ENCODE measurements around the gene FXYD6.
"Not testable (repeated sequence)": the region's sequence is repeated elsewhere in the genome, so short reads cannot be mapped to it uniquely, and the experiment has no call there.

The FXYD6 gene

DNA sequence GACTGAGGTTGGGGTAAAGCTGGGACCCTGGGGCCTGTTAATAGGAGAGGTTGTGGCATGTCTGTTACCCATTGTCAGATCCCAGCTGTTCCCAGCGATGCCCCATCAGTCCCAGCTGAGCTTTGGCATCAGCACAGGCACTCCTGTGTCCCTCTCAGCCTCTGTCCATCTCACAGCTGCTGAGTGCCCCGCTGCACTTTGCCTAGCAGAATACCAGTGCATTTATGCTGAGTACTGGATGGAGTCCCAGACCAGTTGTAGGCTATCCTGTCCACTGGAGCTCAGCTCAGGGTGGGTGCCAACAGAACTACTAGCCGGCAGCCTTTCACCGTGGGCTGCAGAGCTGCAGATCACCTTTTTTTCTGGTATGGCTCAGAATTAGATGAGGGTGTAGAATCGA lies 9.9 kb downstream of the FXYD6 start:
- Histone ChIP-seq H3K4me1 (ENCODE audit: insufficient read depth, low read length) (peaks cover 34% of the 10 kb centered on the region), H3K9me3 (ENCODE audit: insufficient read depth, low read depth, low read length) (no peaks in the 10 kb centered on the region), H3K27me3 (ENCODE audit: insufficient read depth, low read length) (no peaks in the 10 kb centered on the region), H3K27ac (ENCODE audit: low read depth, low read length) (no peak overlapping the region), H3K36me3 (ENCODE audit: insufficient read depth, low read length) (no peaks in the 10 kb centered on the region), H3K4me3 (ENCODE audit: low read length) (no peak overlapping the region), H3K9ac (ENCODE audit: low read depth, low read length) (no peak overlapping the region)
- 99% methylated on average over 5 of the region's 5 CpGs for WGBS

GRCh38 chr11:117865546-117865945 lies 10.9 kb downstream of the FXYD6 start:
- not testable (repeated sequence) for H3K9me3 ChIP-seq (ENCODE audit: insufficient read depth, low read depth, low read length); H3K36me3 ChIP-seq (ENCODE audit: insufficient read depth, low read length); H3K9ac ChIP-seq (ENCODE audit: low read depth, low read length); H3K27ac ChIP-seq (ENCODE audit: low read depth, low read length); H3K4me3 ChIP-seq (ENCODE audit: low read length); H3K27me3 ChIP-seq (ENCODE audit: insufficient read depth, low read length)
- 94% methylated on average over 13 of the region's 13 CpGs for WGBS
- H3K4me1 ChIP-seq (ENCODE audit: insufficient read depth, low read length), result peaks cover 38% of the 10 kb centered on the region

- Histone ChIP-seq H3K4me1 (ENCODE audit: insufficient read depth, low read length) (peaks cover 16% of the 10 kb centered on the region), H3K9me3 (ENCODE audit: insufficient read depth, low read depth, low read length) (no peaks in the 10 kb centered on the region), H3K27ac (ENCODE audit: low read depth, low read length) (no peak overlapping the region), H3K27me3 (ENCODE audit: insufficient read depth, low read length) (no peaks in the 10 kb centered on the region), H3K4me3 (ENCODE audit: low read length) (no peak overlapping the region), H3K9ac (ENCODE audit: low read depth, low read length) (no peak overlapping the region), H3K36me3 (ENCODE audit: insufficient read depth, low read length) (no peaks in the 10 kb centered on the region)
- WGBS, result 91% methylated on average over 1 of the region's 1 CpG
Measured at GRCh38 chr11:117863383-117863782, 13.1 kb downstream of the FXYD6 start.

GRCh38 chr11:117862753-117863152 lies 13.7 kb downstream of the FXYD6 start:
- peaks cover 13% of the 10 kb centered on the region for H3K4me1 ChIP-seq (ENCODE audit: insufficient read depth, low read length)
- H3K36me3 ChIP-seq (ENCODE audit: insufficient read depth, low read length), result no peaks in the 10 kb centered on the region
- no peaks in the 10 kb centered on the region for H3K9me3 ChIP-seq (ENCODE audit: insufficient read depth, low read depth, low read length)
- no peak overlapping the region for H3K4me3 ChIP-seq (ENCODE audit: low read length)
- no peak overlapping the region for H3K27ac ChIP-seq (ENCODE audit: low read depth, low read length)
- H3K27me3 ChIP-seq (ENCODE audit: insufficient read depth, low read length), result no peaks in the 10 kb centered on the region
- WGBS, result 100% methylated on average over 1 of the region's 1 CpG
- no peak overlapping the region for H3K9ac ChIP-seq (ENCODE audit: low read depth, low read length)

- no peak overlapping the region for H3K27ac ChIP-seq (ENCODE audit: low read depth, low read length)
- WGBS, result 88% methylated on average over 12 of the region's 12 CpGs
- no peaks in the 10 kb centered on the region for H3K27me3 ChIP-seq (ENCODE audit: insufficient read depth, low read length)
- H3K4me1 ChIP-seq (ENCODE audit: insufficient read depth, low read length), result peaks cover 13% of the 10 kb centered on the region
- no peak overlapping the region for H3K9ac ChIP-seq (ENCODE audit: low read depth, low read length)
- H3K9me3 ChIP-seq (ENCODE audit: insufficient read depth, low read depth, low read length), result no peaks in the 10 kb centered on the region
- H3K4me3 ChIP-seq (ENCODE audit: low read length), result no peak overlapping the region
- no peaks in the 10 kb centered on the region for H3K36me3 ChIP-seq (ENCODE audit: insufficient read depth, low read length)
Measured at GRCh38 chr11:117862019-117862725, 14.3 kb downstream of the FXYD6 start.

DNA sequence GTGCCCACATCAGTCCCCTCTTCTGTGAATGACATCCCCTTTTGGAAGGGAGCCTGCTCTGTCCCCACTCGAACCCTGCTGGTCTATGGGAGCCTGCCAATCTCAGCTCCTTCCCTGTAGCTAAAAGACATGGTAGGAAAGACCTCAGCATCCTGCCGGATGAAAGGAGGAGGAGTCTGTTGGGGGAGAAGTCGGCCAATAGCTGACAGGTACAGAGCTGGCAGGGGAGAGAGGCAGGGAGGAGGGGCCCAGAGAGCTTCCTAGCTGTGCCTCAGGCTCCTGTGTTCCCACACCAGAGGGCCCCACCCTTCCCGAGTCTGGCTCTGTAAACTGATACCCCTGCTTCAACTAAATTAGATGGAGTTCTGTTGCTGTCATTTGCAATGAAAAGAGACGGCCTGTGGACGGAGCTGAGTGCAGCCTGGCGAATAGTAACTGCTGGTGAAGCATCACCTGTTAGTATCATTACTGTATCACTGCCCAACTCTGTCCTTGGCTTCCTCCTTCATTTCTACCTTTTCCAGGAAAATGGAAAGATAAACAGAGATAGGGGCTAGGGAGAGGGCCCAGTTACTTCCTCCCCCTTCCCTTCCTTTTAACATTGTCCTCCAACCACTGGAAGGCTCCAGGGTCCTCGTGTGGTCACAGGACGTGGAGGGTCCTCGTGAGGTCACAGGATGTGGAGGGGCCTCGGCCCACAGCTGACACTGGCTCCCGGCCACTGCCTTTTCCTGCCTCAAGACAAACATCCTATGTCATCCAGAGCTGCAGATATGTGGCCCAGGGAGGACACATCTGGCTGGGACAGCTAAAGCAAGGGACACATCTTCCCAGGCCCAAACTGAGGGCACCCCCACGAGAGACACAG lies 15.1 kb downstream of the FXYD6 start:
- no peak overlapping the region for H3K27ac ChIP-seq (ENCODE audit: low read depth, low read length)
- no peak overlapping the region for H3K4me3 ChIP-seq (ENCODE audit: low read length)
- peaks cover 13% of the 10 kb centered on the region for H3K4me1 ChIP-seq (ENCODE audit: insufficient read depth, low read length)
- no peak overlapping the region for H3K9ac ChIP-seq (ENCODE audit: low read depth, low read length)
- no peaks in the 10 kb centered on the region for H3K9me3 ChIP-seq (ENCODE audit: insufficient read depth, low read depth, low read length)
- no peaks in the 10 kb centered on the region for H3K27me3 ChIP-seq (ENCODE audit: insufficient read depth, low read length)
- H3K36me3 ChIP-seq (ENCODE audit: insufficient read depth, low read length), result no peaks in the 10 kb centered on the region
- 37% methylated on average over 13 of the region's 13 CpGs for WGBS

- Histone ChIP-seq H3K9me3 (ENCODE audit: insufficient read depth, low read depth, low read length) (no peaks in the 10 kb centered on the region), H3K27me3 (ENCODE audit: insufficient read depth, low read length) (no peaks in the 10 kb centered on the region), H3K36me3 (ENCODE audit: insufficient read depth, low read length) (no peaks in the 10 kb centered on the region), H3K4me1 (ENCODE audit: insufficient read depth, low read length) (peaks cover 15% of the 10 kb centered on the region), H3K9ac (ENCODE audit: low read depth, low read length) (no peak overlapping the region), H3K4me3 (ENCODE audit: low read length) (no peak overlapping the region), H3K27ac (ENCODE audit: low read depth, low read length) (no peak overlapping the region)
- 88% methylated on average over 6 of the region's 6 CpGs for WGBS
Measured at GRCh38 chr11:117860139-117860538, 16.3 kb downstream of the FXYD6 start.

DNA sequence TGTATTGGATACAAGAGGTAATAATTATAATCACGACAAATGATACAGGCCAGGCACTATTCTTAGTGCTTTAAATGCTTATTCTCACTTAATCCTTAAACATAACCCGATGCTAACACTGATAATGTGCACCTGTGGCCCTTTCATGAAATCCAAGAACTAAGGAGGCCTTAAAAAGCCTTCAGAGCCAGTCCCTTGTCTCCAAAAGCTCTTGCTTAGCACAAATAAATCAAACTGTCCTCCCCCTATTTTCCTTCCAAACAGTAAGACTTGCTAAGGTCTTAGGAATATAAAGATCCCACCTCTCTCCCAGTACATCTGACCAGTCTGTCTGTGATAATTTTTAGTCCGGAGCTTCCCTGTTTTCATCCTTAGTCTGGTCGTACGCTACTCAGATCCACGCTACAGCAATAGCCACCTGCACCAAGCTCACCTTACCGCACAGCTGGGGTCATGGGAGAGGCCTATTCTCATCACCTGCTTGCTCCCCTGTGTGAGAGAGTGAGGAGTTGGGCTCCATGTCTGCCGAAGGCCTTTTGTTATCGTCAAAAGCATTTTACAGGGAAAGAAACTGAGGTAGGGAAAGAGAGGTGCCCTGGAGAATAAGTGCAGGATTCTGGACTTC lies 16.9 kb downstream of the FXYD6 start:
- Histone ChIP-seq H3K4me1 (ENCODE audit: insufficient read depth, low read length) (peaks cover 15% of the 10 kb centered on the region), H3K27me3 (ENCODE audit: insufficient read depth, low read length) (no peaks in the 10 kb centered on the region), H3K9me3 (ENCODE audit: insufficient read depth, low read depth, low read length) (no peaks in the 10 kb centered on the region), H3K27ac (ENCODE audit: low read depth, low read length) (no peak overlapping the region), H3K9ac (ENCODE audit: low read depth, low read length) (no peak overlapping the region), H3K4me3 (ENCODE audit: low read length) (no peak overlapping the region), H3K36me3 (ENCODE audit: insufficient read depth, low read length) (no peaks in the 10 kb centered on the region)
- 82% methylated on average over 9 of the region's 9 CpGs for WGBS

GRCh38 chr11:117859061-117859460 lies 17.4 kb downstream of the FXYD6 start:
- H3K4me3 ChIP-seq (ENCODE audit: low read length), result no peak overlapping the region
- no peak overlapping the region for H3K9ac ChIP-seq (ENCODE audit: low read depth, low read length)
- H3K36me3 ChIP-seq (ENCODE audit: insufficient read depth, low read length), result no peaks in the 10 kb centered on the region
- no peaks in the 10 kb centered on the region for H3K27me3 ChIP-seq (ENCODE audit: insufficient read depth, low read length)
- WGBS, result 92% methylated on average over 10 of the region's 10 CpGs
- H3K9me3 ChIP-seq (ENCODE audit: insufficient read depth, low read depth, low read length), result no peaks in the 10 kb centered on the region
- H3K27ac ChIP-seq (ENCODE audit: low read depth, low read length), result no peak overlapping the region
- H3K4me1 ChIP-seq (ENCODE audit: insufficient read depth, low read length), result peaks cover 15% of the 10 kb centered on the region

GRCh38 chr11:117857734-117858414 lies 18.6 kb downstream of the FXYD6 start:
- H3K9ac ChIP-seq (ENCODE audit: low read depth, low read length), result no peak overlapping the region
- H3K27me3 ChIP-seq (ENCODE audit: insufficient read depth, low read length), result no peaks in the 10 kb centered on the region
- H3K4me1 ChIP-seq (ENCODE audit: insufficient read depth, low read length), result peaks cover 15% of the 10 kb centered on the region
- no peak overlapping the region for H3K4me3 ChIP-seq (ENCODE audit: low read length)
- H3K36me3 ChIP-seq (ENCODE audit: insufficient read depth, low read length), result no peaks in the 10 kb centered on the region
- H3K9me3 ChIP-seq (ENCODE audit: insufficient read depth, low read depth, low read length), result no peaks in the 10 kb centered on the region
- H3K27ac ChIP-seq (ENCODE audit: low read depth, low read length), result no peak overlapping the region
- WGBS, result 88% methylated on average over 11 of the region's 11 CpGs

All from HUES64 (cell line).